SK-N-SH treated with all-trans-retinoic acid at 6 μM for 48 hours (cell line): Measurements from ENCODE around the gene CACNA1B.

Experiments used
- ATAC-seq: fragments of 200-7000 bp; cut with Tn5 transposase; 3 replicates; pipeline ENCODE4 v1.9.1; 2020; ENCODE audit warnings: mild to moderate bottlenecking, moderate library complexity
- ARNTL ChIP-seq: fragments of 450-650 bp; formaldehyde crosslinking; IDR thresholded peaks from 2 replicates; pipeline ENCODE4 v1.5.0; 2020; ENCODE audit warnings: low read depth, mild to moderate bottlenecking, moderate library complexity, borderline replicate concordance
- BACH2 ChIP-seq: fragments of 250-450 bp; sonication (Bioruptor Pico); IDR thresholded peaks from 2 replicates; pipeline ENCODE4 v1.9.0; 2021; ENCODE audit warnings: mild to moderate bottlenecking, borderline replicate concordance
- CREB5 ChIP-seq: fragments of 250-450 bp; sonication (Bioruptor Pico); IDR thresholded peaks from 2 replicates; pipeline ENCODE4 v1.5.1; 2020; ENCODE audit warnings: low read depth, mild to moderate bottlenecking, moderate library complexity
- CSDC2 ChIP-seq: fragments of 250-450 bp; sonication (Bioruptor Pico); IDR thresholded peaks from 2 replicates; pipeline ENCODE4 v1.5.0; 2020; ENCODE audit warnings: mild to moderate bottlenecking, moderate library complexity
- CSRNP3 ChIP-seq: fragments of 250-450 bp; sonication (Bioruptor Pico); IDR thresholded peaks from 2 replicates; pipeline ENCODE4 v1.5.1; 2021; ENCODE audit warnings: mild to moderate bottlenecking, moderate library complexity
- ESRRG ChIP-seq: fragments of 250-450 bp; sonication (Bioruptor Pico); IDR thresholded peaks from 2 replicates; pipeline ENCODE4 v1.6.1; 2021; ENCODE audit warnings: mild to moderate bottlenecking
- GLIS3 ChIP-seq: fragments of 250-450 bp; sonication (Bioruptor Pico); IDR thresholded peaks from 2 replicates; pipeline ENCODE4 v1.5.0; 2020; ENCODE audit warnings: mild to moderate bottlenecking, moderate library complexity
- ISL1 ChIP-seq: fragments of 250-450 bp; sonication (Bioruptor Pico); IDR thresholded peaks from 2 replicates; pipeline ENCODE4 v2.1.2; 2022; ENCODE audit warnings: mild to moderate bottlenecking, moderate library complexity
- OSR1 ChIP-seq: fragments of 250-450 bp; sonication (Bioruptor Pico); IDR thresholded peaks from 2 replicates; pipeline ENCODE4 v1.8.0; 2022; ENCODE audit warnings: moderate library complexity, mild to moderate bottlenecking, inconsistent platforms
- PATZ1 ChIP-seq: fragments of 250-450 bp; sonication (Bioruptor Pico); IDR thresholded peaks from 2 replicates; pipeline ENCODE4 v1.8.0; 2020; ENCODE audit warnings: mild to moderate bottlenecking, moderate library complexity, borderline replicate concordance
- PPARA ChIP-seq: fragments of 250-450 bp; sonication (Bioruptor Pico); IDR thresholded peaks from 2 replicates; pipeline ENCODE4 v1.5.0; 2020; ENCODE audit warnings: mild to moderate bottlenecking, borderline replicate concordance
- RARB ChIP-seq: fragments of 250-450 bp; sonication (Bioruptor Pico); IDR thresholded peaks from 2 replicates; pipeline ENCODE4 v1.8.0; 2021; ENCODE audit warnings: mild to moderate bottlenecking, moderate library complexity
- SNAI2 ChIP-seq: fragments of 250-450 bp; sonication (Bioruptor Pico); IDR thresholded peaks from 2 replicates; pipeline ENCODE4 v1.5.0; 2020; ENCODE audit warnings: mild to moderate bottlenecking, moderate library complexity
- TCF4 ChIP-seq: fragments of 250-450 bp; sonication (Bioruptor Pico); IDR thresholded peaks from 2 replicates; pipeline ENCODE4 v1.8.0; 2021; ENCODE audit warnings: mild to moderate bottlenecking, moderate library complexity, borderline replicate concordance
- TOX ChIP-seq: fragments of 250-450 bp; sonication (Bioruptor Pico); IDR thresholded peaks from 2 replicates; pipeline ENCODE4 v1.8.0; 2021; ENCODE audit warnings: mild to moderate bottlenecking, moderate library complexity, borderline replicate concordance
- ZC3H10 ChIP-seq: fragments of 250-450 bp; sonication (Bioruptor Pico); IDR thresholded peaks from 2 replicates; pipeline ENCODE4 v1.5.1; 2021; ENCODE audit warnings: mild to moderate bottlenecking, moderate library complexity
- ZFP3 ChIP-seq: fragments of 250-450 bp; sonication (Bioruptor Pico); IDR thresholded peaks from 2 replicates; pipeline ENCODE4 v1.5.0; 2020; ENCODE audit warnings: mild to moderate bottlenecking, moderate library complexity
- ZFP30 ChIP-seq: fragments of 450-650 bp; formaldehyde crosslinking; IDR thresholded peaks from 2 replicates; pipeline ENCODE4 v1.5.0; 2022; ENCODE audit warnings: mild to moderate bottlenecking, moderate library complexity
- ZNF565 ChIP-seq: fragments of 450-650 bp; formaldehyde crosslinking; conservative IDR thresholded peaks from 2 replicates; pipeline ENCODE4 v1.5.0; 2020; ENCODE audit warnings: low read depth, mild to moderate bottlenecking, moderate library complexity
- ZNF70 ChIP-seq: fragments of 450-650 bp; formaldehyde crosslinking; IDR thresholded peaks from 2 replicates; pipeline ENCODE4 v1.5.0; 2020; ENCODE audit warnings: mild to moderate bottlenecking, moderate library complexity
- ZNF8 ChIP-seq: fragments of 450-650 bp; formaldehyde crosslinking; IDR thresholded peaks from 2 replicates; pipeline ENCODE4 v1.5.0; 2020; ENCODE audit warnings: mild to moderate bottlenecking, moderate library complexity
- TF ChIP-seq, protein P1 (sequence below): fragments of 250-450 bp; sonication (Bioruptor Pico); IDR thresholded peaks from 2 replicates; pipeline ENCODE4 v1.8.0; 2021; ENCODE audit warnings: low read depth, mild to moderate bottlenecking, moderate library complexity, borderline replicate concordance

Gene CACNA1B

GRCh38 chr9:138069731-138070456 is 192.3 kb downstream of the CACNA1B start (continued):
- TF ChIP-seq, protein P1, sequence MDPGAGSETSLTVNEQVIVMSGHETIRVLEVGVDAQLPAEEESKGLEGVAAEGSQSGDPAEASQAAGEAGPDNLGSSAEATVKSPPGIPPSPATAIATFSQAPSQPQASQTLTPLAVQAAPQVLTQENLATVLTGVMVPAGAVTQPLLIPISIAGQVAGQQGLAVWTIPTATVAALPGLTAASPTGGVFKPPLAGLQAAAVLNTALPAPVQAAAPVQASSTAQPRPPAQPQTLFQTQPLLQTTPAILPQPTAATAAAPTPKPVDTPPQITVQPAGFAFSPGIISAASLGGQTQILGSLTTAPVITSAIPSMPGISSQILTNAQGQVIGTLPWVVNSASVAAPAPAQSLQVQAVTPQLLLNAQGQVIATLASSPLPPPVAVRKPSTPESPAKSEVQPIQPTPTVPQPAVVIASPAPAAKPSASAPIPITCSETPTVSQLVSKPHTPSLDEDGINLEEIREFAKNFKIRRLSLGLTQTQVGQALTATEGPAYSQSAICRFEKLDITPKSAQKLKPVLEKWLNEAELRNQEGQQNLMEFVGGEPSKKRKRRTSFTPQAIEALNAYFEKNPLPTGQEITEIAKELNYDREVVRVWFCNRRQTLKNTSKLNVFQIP (CRISPR knock-in tag), result no peak
- TF ChIP-seq ZFP30 (CRISPR knock-in tag), result no peak
- TF ChIP-seq OSR1 (CRISPR knock-in tag), result no peak

DNA sequence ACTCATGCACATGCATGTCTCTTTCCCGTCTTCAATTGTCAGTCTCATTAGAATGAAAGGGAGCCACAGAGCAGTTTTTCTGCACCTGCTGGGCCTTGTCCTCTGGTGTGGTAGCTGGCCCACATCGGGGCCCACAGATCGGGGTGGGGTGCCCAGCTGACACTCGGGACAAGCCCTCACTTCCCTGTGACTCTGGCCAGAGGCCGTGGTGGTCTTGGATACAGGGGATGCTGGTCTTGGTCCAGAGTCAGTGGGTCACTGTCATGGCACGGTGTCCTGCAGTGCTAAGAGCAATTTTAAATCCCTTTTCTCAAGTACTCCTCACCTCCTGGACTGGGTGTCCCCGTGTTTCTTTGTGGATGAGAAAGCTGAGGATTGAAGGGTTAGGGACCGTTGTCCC is 193.2 kb downstream of the CACNA1B start:
- no peak for ATAC-seq
- TF ChIP-seq CREB5 (CRISPR knock-in tag), result no peak
- no peak for TF ChIP-seq ZNF70 (CRISPR knock-in tag)
- TF ChIP-seq GLIS3 (CRISPR knock-in tag), result no peak
- TF ChIP-seq ESRRG, result no peak
- no peak for TF ChIP-seq CSRNP3 (CRISPR knock-in tag)
- no peak for TF ChIP-seq BACH2 (CRISPR knock-in tag)
- TF ChIP-seq ZNF8 (CRISPR knock-in tag), result no peak
- no peak for TF ChIP-seq ZFP3 (CRISPR knock-in tag)
- no peak for TF ChIP-seq PPARA (CRISPR knock-in tag)
- TF ChIP-seq ZFP30 (CRISPR knock-in tag), result no peak
- TF ChIP-seq ISL1 (CRISPR knock-in tag), result no peak
- no peak for TF ChIP-seq TOX (CRISPR knock-in tag)
- no peak for TF ChIP-seq ZC3H10 (CRISPR knock-in tag)
- no peak for TF ChIP-seq ZNF565 (CRISPR knock-in tag)
- TF ChIP-seq CSDC2 (CRISPR knock-in tag), result no peak

DNA sequence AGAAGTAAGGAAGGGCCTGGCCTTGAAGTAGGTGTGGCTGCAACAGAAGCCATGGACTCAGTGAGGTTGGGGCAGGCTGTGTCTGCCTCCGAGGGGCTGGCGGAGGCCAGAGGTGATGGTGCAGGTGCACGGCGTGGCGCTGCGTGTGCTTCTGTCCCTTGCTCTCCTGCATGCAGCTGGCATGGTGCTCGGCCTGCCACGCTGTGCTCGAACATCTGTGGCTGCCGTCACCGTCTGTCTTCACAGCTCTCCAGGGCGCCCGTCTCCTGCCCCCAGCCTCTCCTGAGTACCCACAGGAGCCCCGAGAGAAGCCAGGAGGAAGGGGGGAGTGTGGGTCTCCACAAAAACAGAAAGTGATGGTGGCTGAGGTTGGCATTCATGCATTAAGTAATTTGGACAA is 193.7 kb downstream of the CACNA1B start:
- TF ChIP-seq ZFP3 (CRISPR knock-in tag) (no peak), ZC3H10 (CRISPR knock-in tag) (no peak), ZNF70 (CRISPR knock-in tag) (no peak), OSR1 (CRISPR knock-in tag) (no peak), CSDC2 (CRISPR knock-in tag) (no peak), CSRNP3 (CRISPR knock-in tag) (no peak), ZFP30 (CRISPR knock-in tag) (no peak), GLIS3 (CRISPR knock-in tag) (no peak), SNAI2 (CRISPR knock-in tag) (no peak), ISL1 (CRISPR knock-in tag) (no peak), ARNTL (no peak), ZNF8 (CRISPR knock-in tag) (no peak), PATZ1 (CRISPR knock-in tag) (no peak), RARB (CRISPR knock-in tag) (no peak), CREB5 (CRISPR knock-in tag) (no peak), TOX (CRISPR knock-in tag) (no peak), BACH2 (CRISPR knock-in tag) (no peak), TCF4 (CRISPR knock-in tag) (no peak)
- TF ChIP-seq, protein P1 (CRISPR knock-in tag), result no peak
- ATAC-seq, result no peak
